Activated T-cell treated with anti-CD3 and anti-CD28 coated beads, Interleukin-2, amount 50 U/mL, for 24 hours (primary cell): ENCODE data around the gene BHLHE23.

ENCODE experiments used
- DNase-seq: peaks from one replicate; pipeline ENCODE4 v3.0.0-alpha.2; 2020
- H3K27ac Mint-ChIP-seq: 2 replicates; pipeline ENCODE4 v1.8.0; 2020; ENCODE audit warnings: mild to moderate bottlenecking, mixed read lengths
- H3K27me3 Mint-ChIP-seq: 2 replicates; pipeline ENCODE4 v1.8.0; 2020; ENCODE audit warnings: mixed read lengths
- H3K36me3 Mint-ChIP-seq: 2 replicates; pipeline ENCODE4 v1.8.0; 2020; ENCODE audit warnings: low read depth, mixed read lengths
- H3K4me1 Mint-ChIP-seq: 2 replicates; pipeline ENCODE4 v1.8.0; 2020; ENCODE audit warnings: low read depth, mixed read lengths
- H3K4me3 Mint-ChIP-seq: 2 replicates; pipeline ENCODE4 v1.8.0; 2020; ENCODE audit warnings: mild to moderate bottlenecking, moderate library complexity, mixed read lengths
- H3K9me3 Mint-ChIP-seq: 2 replicates; pipeline ENCODE4 v1.8.0; 2020; ENCODE audit warnings: mixed read lengths

BHLHE23 gene

GRCh38 chr20:63033794-63034709 is 27.3 kb upstream of the BHLHE23 start:
- peaks cover 15% of the 10 kb centered on the region for H3K4me1 Mint-ChIP-seq
- DNase-seq: no peak
- no peaks in the 10 kb centered on the region for H3K9me3 Mint-ChIP-seq
- no peak overlapping the region for H3K27ac Mint-ChIP-seq
- H3K36me3 Mint-ChIP-seq: no peaks in the 10 kb centered on the region
- H3K4me3 Mint-ChIP-seq: no peak overlapping the region
- peaks cover 37% of the 10 kb centered on the region for H3K27me3 Mint-ChIP-seq

- Mint-ChIP-seq H3K4me1 (peaks cover 15% of the 10 kb centered on the region), H3K27ac (no peak overlapping the region), H3K36me3 (no peaks in the 10 kb centered on the region), H3K4me3 (peak overlapping the region; percentile 28), H3K27me3 (peaks cover 41% of the 10 kb centered on the region), H3K9me3 (no peaks in the 10 kb centered on the region)
- DNase-seq: no peak
These were observed 26.4 kb upstream of the BHLHE23 start for GRCh38 chr20:63032861-63033793.

GRCh38 chr20:63032026-63032800 is 25.4 kb upstream of the BHLHE23 start:
- no peak overlapping the region for H3K4me3 Mint-ChIP-seq
- no peaks in the 10 kb centered on the region for H3K9me3 Mint-ChIP-seq
- H3K27ac Mint-ChIP-seq: no peak overlapping the region

GRCh38 chr20:63031251-63032014 is 24.7 kb upstream of the BHLHE23 start:
- Mint-ChIP-seq H3K27me3 (peaks cover 52% of the 10 kb centered on the region), H3K4me1 (peaks cover 15% of the 10 kb centered on the region), H3K36me3 (no peaks in the 10 kb centered on the region), H3K27ac (no peak overlapping the region), H3K9me3 (no peaks in the 10 kb centered on the region), H3K4me3 (no peak overlapping the region)
- DNase-seq: no peak

More at GRCh38 chr20:63032026-63032800, 25.4 kb upstream of the BHLHE23 start:
- Mint-ChIP-seq H3K4me1 (peaks cover 15% of the 10 kb centered on the region), H3K36me3 (no peaks in the 10 kb centered on the region), H3K27me3 (peaks cover 50% of the 10 kb centered on the region)
- no peak for DNase-seq

- Mint-ChIP-seq H3K4me1 (peaks cover 19% of the 10 kb centered on the region), H3K27me3 (peaks cover 63% of the 10 kb centered on the region), H3K36me3 (no peaks in the 10 kb centered on the region), H3K4me3 (no peak overlapping the region), H3K27ac (no peak overlapping the region), H3K9me3 (no peaks in the 10 kb centered on the region)
- no peak for DNase-seq
These were observed 22.8 kb upstream of the BHLHE23 start for GRCh38 chr20:63029358-63030121.

- Mint-ChIP-seq H3K36me3 (no peaks in the 10 kb centered on the region), H3K9me3 (no peaks in the 10 kb centered on the region), H3K27me3 (peaks cover 60% of the 10 kb centered on the region), H3K27ac (no peak overlapping the region), H3K4me1 (peaks cover 18% of the 10 kb centered on the region), H3K4me3 (no peak overlapping the region)
- DNase-seq: no peak
These were observed 21.7 kb upstream of the BHLHE23 start for GRCh38 chr20:63028461-63028921.

GRCh38 chr20:63027922-63028389 is 21.2 kb upstream of the BHLHE23 start:
- H3K27me3 Mint-ChIP-seq: peaks cover 57% of the 10 kb centered on the region
- no peaks in the 10 kb centered on the region for H3K36me3 Mint-ChIP-seq
- H3K4me3 Mint-ChIP-seq: no peak overlapping the region
- no peak overlapping the region for H3K27ac Mint-ChIP-seq
- no peaks in the 10 kb centered on the region for H3K9me3 Mint-ChIP-seq
- DNase-seq: no peak
- peaks cover 13% of the 10 kb centered on the region for H3K4me1 Mint-ChIP-seq

GRCh38 chr20:63027221-63027921 is 20.6 kb upstream of the BHLHE23 start:
- Mint-ChIP-seq H3K9me3 (no peaks in the 10 kb centered on the region), H3K4me3 (no peak overlapping the region), H3K4me1 (peaks cover 9% of the 10 kb centered on the region), H3K27ac (no peak overlapping the region), H3K36me3 (no peaks in the 10 kb centered on the region), H3K27me3 (peaks cover 52% of the 10 kb centered on the region)
- DNase-seq: no peak

GRCh38 chr20:63026582-63027165 is 19.9 kb upstream of the BHLHE23 start:
- Mint-ChIP-seq H3K27ac (no peak overlapping the region), H3K9me3 (no peaks in the 10 kb centered on the region), H3K4me1 (peaks cover 9% of the 10 kb centered on the region), H3K4me3 (no peak overlapping the region), H3K36me3 (no peaks in the 10 kb centered on the region), H3K27me3 (peaks cover 48% of the 10 kb centered on the region)
- DNase-seq: no peak

GRCh38 chr20:63025534-63026331 is 19.0 kb upstream of the BHLHE23 start:
- H3K27ac Mint-ChIP-seq: no peak overlapping the region

GRCh38 chr20:63024573-63025392 is 18.0 kb upstream of the BHLHE23 start:
- no peak overlapping the region for H3K4me3 Mint-ChIP-seq
- no peaks in the 10 kb centered on the region for H3K9me3 Mint-ChIP-seq

More at GRCh38 chr20:63025534-63026331, 19.0 kb upstream of the BHLHE23 start:
- H3K4me3 Mint-ChIP-seq: no peak overlapping the region
- DNase-seq: peak; percentile 50
- peaks cover 9% of the 10 kb centered on the region for H3K4me1 Mint-ChIP-seq
- H3K27me3 Mint-ChIP-seq: peaks cover 50% of the 10 kb centered on the region
- no peaks in the 10 kb centered on the region for H3K36me3 Mint-ChIP-seq
- H3K9me3 Mint-ChIP-seq: no peaks in the 10 kb centered on the region

More at GRCh38 chr20:63024573-63025392, 18.0 kb upstream of the BHLHE23 start:
- peaks cover 9% of the 10 kb centered on the region for H3K4me1 Mint-ChIP-seq
- no peaks in the 10 kb centered on the region for H3K36me3 Mint-ChIP-seq
- H3K27ac Mint-ChIP-seq: no peak overlapping the region
- peaks cover 50% of the 10 kb centered on the region for H3K27me3 Mint-ChIP-seq
- DNase-seq: no peak
